ENCODE results near the gene C19orf25. TPM values are rescaled to one million over a fixed set of nuclear protein-coding genes. Genes with fewer than 3 reads are reported as not detected.

The C19orf25 gene
- total and polyA plus RNA-seq, 2 donors (not counting 1 experiment from before 2014, with no cell fraction given): 34.2 to 68.3 TPM

- H3K4me1 Mint-ChIP-seq: peaks cover 5% of the 10 kb centered on the region
- H3K9me3 ChIP-seq (ENCODE audit: control extremely low read depth in 1 of 3, control insufficient read depth in 2 of 3, insufficient read depth in 1 of 3, low read length in 2 of 3): no peaks in the 10 kb centered on the region
- POLR2A ChIA-PET: no interaction called here
- no peak overlapping the region for H3K27ac ChIP-seq (ENCODE audit: low read length in 2 of 2)
- no peaks in the 10 kb centered on the region for H3K9me3 Mint-ChIP-seq (ENCODE audit: insufficient read depth)
- CTCF ChIA-PET: no interaction called here
- peaks cover 0 to 59% of the 10 kb centered on the region in 2 experiments for H3K36me3 ChIP-seq (replicated peaks in 1 of 2; ENCODE audit: control extremely low read depth in 1 of 2, control insufficient read depth in 1 of 2, extremely low read depth in 1 of 2, insufficient read depth in 2 of 2, low read length in 1 of 2)
- DNase-seq (no peak), ATAC-seq (ENCODE audit: low read depth) (no peak)
- H3K27me3 ChIP-seq (replicated peaks in 1 of 4; ENCODE audit: control extremely low read depth in 1 of 4, control insufficient read depth in 3 of 4, insufficient read depth in 4 of 4, low read length in 3 of 4): no peaks in the 10 kb centered on the region
- TF ChIP-seq CTCF (IDR thresholded peaks at IDR 0.05): no peak
- no peak for TF ChIP-seq EZH2 (IDR thresholded peaks at IDR 0.05; ENCODE audit: borderline replicate concordance, insufficient read depth, low read depth, low read length, poor library complexity, severe bottlenecking)
- no peak overlapping the region for H3K4me2 ChIP-seq (replicated peaks; ENCODE audit: low read depth, low read length, poor library complexity, severe bottlenecking)
- H2AFZ ChIP-seq (ENCODE audit: insufficient read depth, low read depth, low read length, poor library complexity, severe bottlenecking): no peak overlapping the region
- no peak overlapping the region for H3K4me3 Mint-ChIP-seq
- no peaks in the 10 kb centered on the region for H3K27me3 Mint-ChIP-seq
- H3K27ac Mint-ChIP-seq: no peak overlapping the region
- H3K9ac ChIP-seq (ENCODE audit: low read length): no peak overlapping the region
- no peak overlapping the region for H3K4me3 ChIP-seq (ENCODE audit: control extremely low read depth in 1 of 5, extremely low read depth in 1 of 5, insufficient read depth in 1 of 5, low read depth in 2 of 5, low read length in 4 of 5)
- intact Hi-C loops (cut with micrococcal nuclease): no loop called here
- H3K4me1 ChIP-seq (ENCODE audit: control insufficient read depth in 2 of 2, insufficient read depth in 2 of 2, low read length in 2 of 2): peaks cover 0 to 5% of the 10 kb centered on the region in 2 donors
- H3K79me2 ChIP-seq (ENCODE audit: control insufficient read depth, insufficient read depth, low read length): peaks cover 29% of the 10 kb centered on the region
- WGBS (ENCODE audit: insufficient coverage): 94% methylated on average over 44 of the region's 47 CpGs
- peaks cover 47% of the 10 kb centered on the region for H4K20me1 ChIP-seq (ENCODE audit: control insufficient read depth, insufficient read depth, low read length, poor library complexity, severe bottlenecking)
Measured at GRCh38 chr19:1433119-1434039, 45.6 kb downstream of the C19orf25 start.

- Histone ChIP-seq H3K9me3 (ENCODE audit: control extremely low read depth in 1 of 3, control insufficient read depth in 2 of 3, insufficient read depth in 1 of 3, low read length in 2 of 3) (no peaks in the 10 kb centered on the region), H3K79me2 (ENCODE audit: control insufficient read depth, insufficient read depth, low read length) (peaks cover 28% of the 10 kb centered on the region), H4K20me1 (ENCODE audit: control insufficient read depth, insufficient read depth, low read length, poor library complexity, severe bottlenecking) (peaks cover 54% of the 10 kb centered on the region), H3K27me3 (replicated peaks in 1 of 4; ENCODE audit: control extremely low read depth in 1 of 4, control insufficient read depth in 3 of 4, insufficient read depth in 4 of 4, low read length in 3 of 4) (no peaks in the 10 kb centered on the region), H3K9ac (ENCODE audit: low read length) (no peak overlapping the region), H3K4me3 (ENCODE audit: control extremely low read depth in 1 of 5, extremely low read depth in 1 of 5, insufficient read depth in 1 of 5, low read depth in 2 of 5, low read length in 4 of 5) (no peak overlapping the region), H3K27ac (ENCODE audit: low read length in 2 of 2) (no peak overlapping the region), H2AFZ (ENCODE audit: insufficient read depth, low read depth, low read length, poor library complexity, severe bottlenecking) (no peak overlapping the region), H3K4me2 (replicated peaks; ENCODE audit: low read depth, low read length, poor library complexity, severe bottlenecking) (no peak overlapping the region), H3K4me1 (ENCODE audit: control insufficient read depth in 2 of 2, insufficient read depth in 2 of 2, low read length in 2 of 2) (no peaks in the 10 kb centered on the region), H3K36me3 (replicated peaks in 1 of 2; ENCODE audit: control extremely low read depth in 1 of 2, control insufficient read depth in 1 of 2, extremely low read depth in 1 of 2, insufficient read depth in 2 of 2, low read length in 1 of 2) (peaks cover 0 to 66% of the 10 kb centered on the region in 2 experiments)
- ChIA-PET POLR2A (no interaction called here), CTCF (no interaction called here)
- Mint-ChIP-seq H3K4me1 (no peaks in the 10 kb centered on the region), H3K27ac (no peak overlapping the region), H3K27me3 (no peaks in the 10 kb centered on the region), H3K9me3 (ENCODE audit: insufficient read depth) (no peaks in the 10 kb centered on the region), H3K4me3 (no peak overlapping the region)
- no peak for TF ChIP-seq EZH2 (IDR thresholded peaks at IDR 0.05; ENCODE audit: borderline replicate concordance, insufficient read depth, low read depth, low read length, poor library complexity, severe bottlenecking)
- TF ChIP-seq CTCF (IDR thresholded peaks at IDR 0.05): no peak
- DNase-seq (no peak), ATAC-seq (ENCODE audit: low read depth) (no peak)
- 96% methylated on average over 8 of the region's 16 CpGs for WGBS (ENCODE audit: insufficient coverage)
- intact Hi-C loops (cut with micrococcal nuclease): no loop called here
Measured at GRCh38 chr19:1432507-1432887, 46.5 kb downstream of the C19orf25 start.

Measured in B cell (primary cell).